HL-60 (cell line): ENCODE measurements around the gene HIGD2A.

Source experiments
- CTCF ChIP-seq: IDR thresholded peaks from one replicate; pipeline ENCODE4 v1.5.1; 2011; ENCODE audit warnings: low read length, control low read depth, inconsistent platforms; ENCODE audit not compliant: insufficient read depth
- POLR2AphosphoS5 ChIP-seq: IDR thresholded peaks from 2 replicates; pipeline ENCODE4 v1.6.1; 2012; ENCODE audit warnings: low read depth

DNA sequence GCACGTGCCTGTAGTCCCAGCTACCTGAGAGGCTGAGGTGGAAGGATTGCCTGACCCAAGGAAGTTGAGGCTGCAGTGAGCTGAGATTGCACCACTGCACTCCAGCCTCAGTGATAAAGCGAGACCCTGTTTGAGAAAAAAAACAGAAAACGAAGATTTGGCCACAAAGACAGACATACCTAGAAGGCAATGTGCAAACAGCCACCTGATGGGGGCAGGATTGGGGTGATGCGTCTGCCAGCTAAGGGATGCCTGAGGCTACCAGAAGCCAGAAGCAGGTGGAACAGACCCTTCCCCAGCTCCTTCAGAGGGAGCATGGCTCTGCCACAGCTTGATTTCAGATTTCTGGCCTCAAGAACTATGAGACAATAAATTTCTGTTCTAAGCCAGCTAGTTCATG is 2.9 kb downstream of the HIGD2A start:
- TF ChIP-seq CTCF (no peak), POLR2AphosphoS5 (no peak; the same call in 1 of the 2 replicates)
